ENCODE measurements around the gene LINGO1. TPM values are rescaled to one million over a fixed set of nuclear protein-coding genes. Genes with fewer than 3 reads are reported as not detected.
A peak's percentile ranks its signal among the peaks of the same experiment; 100 is the strongest.

LINGO1 gene
- total and polyA plus RNA-seq, 2 of the 8 experiments (the other 6 are each of a cell fraction or from before 2014, with no cell fraction given): 57.1 to 114 TPM

GRCh38 chr15:77620960-77621647 lies 11.6 kb downstream of the LINGO1 start:
- 87% methylated on average over 4 of the region's 4 CpGs; no CpG with 5 or more reads in 1 of the 2 experiments for WGBS, 2 experiments (ENCODE audit: extremely low coverage in 1 of 2, insufficient coverage in 1 of 2, insufficient read length in 1 of 2, insufficient replicate concordance in 2 of 2, low coverage in 1 of 2, low lambda C conversion rate in 2 of 2, missing lambda C conversion rate in 1 of 2)
- no peak overlapping the region for H2AFZ ChIP-seq (ENCODE audit: low read length)
- H3K27ac ChIP-seq (ENCODE audit: low read depth, low read length): peak overlapping the region; percentile 63; the same call in 1 of the 2 replicates

More at GRCh38 chr15:77620960-77621647, 11.6 kb downstream of the LINGO1 start:
- no peaks in the 10 kb centered on the region for H3K9me3 ChIP-seq (ENCODE audit: insufficient read depth in 2 of 2, low read depth in 1 of 2, low read length in 1 of 2)
- H2BK15ac ChIP-seq (ENCODE audit: low read length): peak overlapping the region; percentile 95; the same call in 1 of the 2 replicates
- peak overlapping the region; percentile 73 for H4K5ac ChIP-seq (ENCODE audit: insufficient read length, low read depth, low read length)
- TF ChIP-seq CHD1 (IDR thresholded peaks at IDR 0.05; ENCODE audit: low read depth, low read length) (no peak), KDM1A (IDR thresholded peaks at IDR 0.05; ENCODE audit: borderline replicate concordance, low read length) (peak; percentile 75; the same call in 1 of the 2 replicates)
- H3K27me3 ChIP-seq (replicated peaks in 1 of 4; ENCODE audit: control insufficient read depth in 3 of 4, extremely low read depth in 1 of 4, insufficient read depth in 3 of 4, low read length in 3 of 4): no peaks in the 10 kb centered on the region
- H3K4me1 ChIP-seq (replicated peaks in 1 of 4; ENCODE audit: control insufficient read depth in 3 of 4, insufficient read depth in 4 of 4, low read length in 3 of 4): peaks cover 7 to 59% (median 37%) of the 10 kb centered on the region in 4 experiments
- H3K18ac ChIP-seq (ENCODE audit: extremely low read depth, low read length): peak overlapping the region; percentile 80
- H3K9ac ChIP-seq (replicated peaks in 1 of 4; ENCODE audit: extremely low read depth in 1 of 4, low read depth in 3 of 4, low read length in 3 of 4): 0 out of 7 replicates have a peak overlapping the region, but pooled peaks of 1 of the 4 experiments have one; percentile 2
- H4K8ac ChIP-seq (ENCODE audit: extremely low read depth, insufficient read depth, low read length): peak overlapping the region; percentile 45; the same call in 1 of the 2 replicates
- peak overlapping the region; percentile 59 for H4K91ac ChIP-seq (replicated peaks; ENCODE audit: insufficient read length, low read length)
- H4K20me1 ChIP-seq (replicated peaks in 1 of 2; ENCODE audit: control insufficient read depth in 1 of 2, insufficient read depth in 2 of 2, low read length in 2 of 2): peaks cover 2 to 10% of the 10 kb centered on the region in 2 experiments
- H3K36me3 ChIP-seq (ENCODE audit: control insufficient read depth in 2 of 4, insufficient read depth in 4 of 4, low read length in 3 of 4): peaks cover 0 to 4% (median 0%) of the 10 kb centered on the region in 4 experiments; a peak in 1 of 8 replicates
- H3K4me2 ChIP-seq (ENCODE audit: insufficient read depth in 1 of 2, low read depth in 2 of 2, low read length in 2 of 2): peak overlapping the region in 1 of 2 experiments; percentile 73; a peak in 2 of 4 replicates
- peak overlapping the region; percentile 65 for H2AK5ac ChIP-seq (ENCODE audit: low read depth, low read length)
- H3K23ac ChIP-seq (ENCODE audit: insufficient read length): no peak overlapping the region
- peak overlapping the region; percentile 46 for H3K4ac ChIP-seq (replicated peaks; ENCODE audit: insufficient read length, low read depth, low read length)
- H3K23me2 ChIP-seq (ENCODE audit: low read depth, low read length): peaks cover 5% of the 10 kb centered on the region; the same call in 1 of the 2 replicates
- no peak for FAIRE-seq
- ChIA-PET CTCF (ENCODE audit: partially characterized antibody) (interaction anchor here (0.5 to 13.6 kb wide), 5 partner anchors 16 to 163 kb away, joined by 3 to 244 read pairs (median 8); partner anchors contain the start of gene LINGO1), POLR2A (ENCODE audit: partially characterized antibody) (interaction anchor here (1.3 to 11.2 kb wide), 3 partner anchors 9 to 16 kb away, joined by 4 to 142 read pairs (median 10); partner anchors contain the start of gene LINGO1)
- peaks cover 22% of the 10 kb centered on the region for H3K79me1 ChIP-seq (ENCODE audit: low read depth, low read length)
- H2BK120ac ChIP-seq (replicated peaks; ENCODE audit: low read depth, low read length): peak overlapping the region; percentile 79
- peak overlapping the region; percentile 37 for H3K56ac ChIP-seq (replicated peaks; ENCODE audit: insufficient read length, low read depth, low read length)
- no peak for DNase-seq (ENCODE audit: low read depth in 1 of 2, low spot score in 2 of 2)
- 0 out of 2 replicates have a peak overlapping the region, but pooled peaks have one; percentile 88 for H2BK20ac ChIP-seq (ENCODE audit: low read length)
- H3K14ac ChIP-seq (ENCODE audit: insufficient read length): no peak overlapping the region
- peaks cover 0 to 59% of the 10 kb centered on the region in 2 experiments; a peak in 2 of 4 replicates for H3K79me2 ChIP-seq (ENCODE audit: control insufficient read depth in 1 of 2, insufficient read depth in 2 of 2, low read length in 2 of 2)
- peak overlapping the region; percentile 87; the same call in 1 of the 2 replicates for H2BK5ac ChIP-seq (ENCODE audit: low read depth, low read length)
- H2BK12ac ChIP-seq (ENCODE audit: low read depth, low read length): peak overlapping the region; percentile 95
- H3K4me3 ChIP-seq (ENCODE audit: extremely low read depth in 1 of 4, insufficient read depth in 2 of 4, low read depth in 3 of 4, low read length in 4 of 4): no peak overlapping the region

Measured in H1 (cell line).